HepG2 (cell line): ENCODE data around the gene ATRN. TPM values are rescaled to one million over a fixed set of nuclear protein-coding genes. Genes with fewer than 3 reads are reported as not detected.
A peak's percentile ranks its signal among the peaks of the same experiment; 100 is the strongest.

Source experiments
- DMTF1 ChIP-seq: sonication (generic); formaldehyde crosslinking; IDR thresholded peaks from 2 replicates; pipeline ENCODE4 v1.4.0; 2020; ENCODE audit warnings: mild to moderate bottlenecking, missing genetic modification reagents
- HMGXB4 ChIP-seq, 2 experiments: sonication (generic) in 1 of 2; formaldehyde crosslinking in 1 of 2; IDR thresholded peaks; 2 replicates each; pipeline versions ENCODE4 v1.4.0 to v1.6.1; 2018 to 2020; ENCODE audit warnings: missing genetic modification reagents in 2 of 2, borderline replicate concordance in 1 of 2, low read depth in 1 of 2, mild to moderate bottlenecking in 1 of 2, missing biosample characterization in 1 of 2
- HNF1B ChIP-seq: sonication (generic); formaldehyde crosslinking; IDR thresholded peaks from 2 replicates; pipeline ENCODE4 v1.5.1; 2020; ENCODE audit warnings: mild to moderate bottlenecking, moderate library complexity, missing genetic modification reagents
- PRDM15 ChIP-seq: sonication (generic); formaldehyde crosslinking; IDR thresholded peaks from 2 replicates; pipeline ENCODE4 v1.4.0; 2020; ENCODE audit warnings: missing genetic modification reagents
- SKIL ChIP-seq: sonication (generic); formaldehyde crosslinking; IDR thresholded peaks from 2 replicates; pipeline ENCODE4 v1.8.0; 2022; ENCODE audit warnings: missing genetic modification reagents, mild to moderate bottlenecking, moderate library complexity, borderline replicate concordance
- SMAD3 ChIP-seq: sonication (generic); formaldehyde crosslinking; IDR thresholded peaks from 2 replicates; pipeline ENCODE4 v1.4.0; 2020; ENCODE audit warnings: missing genetic modification reagents
- TEAD3 ChIP-seq: optimal IDR thresholded peaks from 2 replicates; pipeline ENCODE3; 2016; ENCODE audit warnings: borderline replicate concordance
- ZBTB37 ChIP-seq: sonication (generic); formaldehyde crosslinking; IDR thresholded peaks from 2 replicates; pipeline ENCODE4 v1.4.0; 2020; ENCODE audit warnings: mild to moderate bottlenecking, missing genetic modification reagents
- ZNF362 ChIP-seq: sonication (generic); formaldehyde crosslinking; IDR thresholded peaks from 2 replicates; pipeline ENCODE4 v1.4.0; 2020; ENCODE audit warnings: missing genetic modification reagents, mild to moderate bottlenecking, borderline replicate concordance
- ZNF501 ChIP-seq: sonication (generic); formaldehyde crosslinking; IDR thresholded peaks from 2 replicates; pipeline ENCODE4 v1.5.1; 2020; ENCODE audit warnings: mild to moderate bottlenecking, moderate library complexity, missing genetic modification reagents
- ZNF672 ChIP-seq: sonication (generic); formaldehyde crosslinking; IDR thresholded peaks from 2 replicates; pipeline ENCODE4 v1.8.1; 2022; ENCODE audit warnings: missing genetic modification reagents
- ZSCAN25 ChIP-seq: sonication (generic); formaldehyde crosslinking; IDR thresholded peaks from 2 replicates; pipeline ENCODE4 v1.8.0; 2022; ENCODE audit warnings: mild to moderate bottlenecking, missing genetic modification reagents
- polyA plus RNA-seq, 8 experiments: library from polyadenylated mRNA; depleted of rRNA in 3 of 8; stranded (reverse) in 7 of 8; unstranded in 1 of 8; fragments of >200 nt; fragmentation: Illumina TruSeq in 4 of 8; extraction: Trizol in 4 of 8; gene quantifications; 2 replicates each; pipeline versions ENCODE4 v1.2.1 to v1.2.3, GENCODE V29; 2011 to 2016; ENCODE audit warnings: low read depth in 4 of 8, missing spikeins in 1 of 8, mixed read lengths in 1 of 8; ENCODE audit not compliant: insufficient read depth in 1 of 8
- total RNA-seq, 5 experiments: library from RNA; depleted of rRNA; stranded (reverse); fragments of >200 nt; fragmentation: Illumina TruSeq; extraction: Trizol; gene quantifications; 2 replicates each; pipeline ENCODE4 v1.2.3, GENCODE V29; 2016; ENCODE audit warnings: low read depth in 1 of 5

The ATRN gene
- total and polyA plus RNA-seq, 2 of the 13 experiments (the other 11 are each of a cell fraction or from before 2014, with no cell fraction given) = 44.2 to 81.1 TPM

- TF ChIP-seq ZBTB37 (no peak), TEAD3 (CRISPR knock-in tag) (peak; percentile 0), DMTF1 (CRISPR knock-in tag) (no peak), ZNF501 (CRISPR knock-in tag) (0 out of 2 replicates have a peak, but pooled peaks have one; percentile 26), SKIL (CRISPR knock-in tag) (no peak), PRDM15 (peak; percentile 87), ZSCAN25 (CRISPR knock-in tag) (0 out of 2 replicates have a peak, but pooled peaks have one; percentile 32), HNF1B (CRISPR knock-in tag) (0 out of 2 replicates have a peak, but pooled peaks have one; percentile 37), ZNF362 (CRISPR knock-in tag) (no peak), SMAD3 (CRISPR knock-in tag) (no peak), HMGXB4 (CRISPR knock-in tag; IDR thresholded peaks at IDR 0.05; ENCODE audit: borderline replicate concordance in 1 of 2, low read depth in 1 of 2) (no peak), ZNF672 (CRISPR knock-in tag) (no peak)
These were observed 183.7 kb downstream of the ATRN start (continued) for GRCh38 chr20:3654326-3655130.
